Measurements from ENCODE around the gene RELT. TPM values are rescaled to one million over a fixed set of nuclear protein-coding genes. Genes with fewer than 3 reads are reported as not detected.

The RELT gene
- total and polyA plus RNA-seq, 2 of the 13 experiments (the other 11 are each of a cell fraction or from before 2014, with no cell fraction given), result 2.5 to 4.7 TPM

DNA sequence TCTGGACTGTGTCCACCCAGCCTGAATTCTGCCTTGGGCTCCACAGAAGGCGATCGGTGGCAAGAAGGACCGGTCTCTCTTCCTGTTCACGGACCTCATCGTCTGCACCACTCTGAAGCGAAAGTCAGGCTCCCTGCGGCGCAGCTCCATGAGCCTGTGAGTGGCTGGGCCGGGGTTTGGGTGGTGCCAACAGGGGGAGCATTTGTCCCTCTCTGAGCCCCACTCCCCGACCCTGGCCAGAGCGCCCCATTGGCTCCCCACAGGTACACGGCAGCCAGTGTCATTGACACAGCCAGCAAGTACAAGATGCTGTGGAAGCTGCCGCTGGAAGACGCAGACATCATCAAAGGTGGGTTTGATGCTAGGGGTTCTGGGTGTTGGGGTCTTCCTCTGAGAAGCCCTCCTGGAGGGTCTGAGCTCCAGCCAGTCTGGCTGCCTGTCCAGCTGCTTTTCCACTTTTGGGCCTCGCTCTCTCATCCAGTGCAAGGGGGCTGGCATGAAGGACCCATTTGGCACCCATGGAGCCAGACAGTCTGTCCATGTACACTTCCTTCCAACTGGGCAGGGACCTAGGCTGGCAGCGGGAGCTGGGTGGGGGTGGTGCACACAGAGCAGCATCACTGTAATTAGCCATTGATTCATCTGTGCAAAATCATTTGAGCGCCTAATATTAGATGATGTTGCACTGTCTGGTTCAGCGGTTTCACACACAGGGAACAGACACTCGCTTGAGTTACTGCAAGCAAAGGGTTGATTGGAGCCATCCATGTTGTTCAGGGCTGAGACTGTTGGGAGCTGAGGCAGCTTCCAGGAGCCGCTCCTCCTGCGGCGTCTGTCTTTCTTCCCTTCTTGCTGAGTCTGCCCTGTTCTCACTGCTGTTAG lies 19.0 kb upstream of the RELT start:
- Histone ChIP-seq H3K36me3 (replicated peaks in 1 of 2; ENCODE audit: control insufficient read depth in 1 of 2, insufficient read depth in 2 of 2, low read length in 2 of 2) (peaks cover 18 to 52% of the 10 kb centered on the region in 2 experiments; a peak in 4 of 5 replicates), H3K9ac (ENCODE audit: insufficient read depth, low read depth, low read length) (no peak overlapping the region), H3K27ac (ENCODE audit: extremely low read length, insufficient read depth, low read length) (no peak overlapping the region), H4K20me1 (ENCODE audit: insufficient read depth, low read length) (no peaks in the 10 kb centered on the region), H3K4me3 (replicated peaks in 1 of 3; ENCODE audit: insufficient read depth in 1 of 3, low read depth in 2 of 3, low read length in 3 of 3) (no peak overlapping the region), H3K9me3 (ENCODE audit: low read length) (no peaks in the 10 kb centered on the region), H3K4me2 (ENCODE audit: low read depth, low read length) (no peak overlapping the region), H3K27me3 (ENCODE audit: control insufficient read depth in 1 of 2, insufficient read depth in 2 of 2, low read length in 2 of 2) (no peaks in the 10 kb centered on the region), H3K4me1 (ENCODE audit: insufficient read depth, low read length) (no peaks in the 10 kb centered on the region), H2AFZ (ENCODE audit: low read length) (no peak overlapping the region), H3K79me2 (ENCODE audit: insufficient read depth, low read length) (no peaks in the 10 kb centered on the region)
- ChIA-PET CTCF (ENCODE audit: low intra/inter-chr PET ratio, low total read pairs) (no interaction called here), POLR2A (interaction anchor here (0.5 kb wide), 1 partner anchor 60 kb away, joined by 4 read pairs; no protein-coding TSS in a partner anchor)
- intact Hi-C loops (cut with micrococcal nuclease; ENCODE audit: unreplicated experiment) (no loop called here), in situ Hi-C loops (cut with HindIII; ENCODE audit: extremely low pct_ligation_motif_present, low pct_unique_long_range_greater_than_20kb) (no loop called here)
- FAIRE-seq (no peak), ATAC-seq (no peak), DNase-seq (ENCODE audit: low spot score) (no peak)
- TF ChIP-seq, protein P1, sequence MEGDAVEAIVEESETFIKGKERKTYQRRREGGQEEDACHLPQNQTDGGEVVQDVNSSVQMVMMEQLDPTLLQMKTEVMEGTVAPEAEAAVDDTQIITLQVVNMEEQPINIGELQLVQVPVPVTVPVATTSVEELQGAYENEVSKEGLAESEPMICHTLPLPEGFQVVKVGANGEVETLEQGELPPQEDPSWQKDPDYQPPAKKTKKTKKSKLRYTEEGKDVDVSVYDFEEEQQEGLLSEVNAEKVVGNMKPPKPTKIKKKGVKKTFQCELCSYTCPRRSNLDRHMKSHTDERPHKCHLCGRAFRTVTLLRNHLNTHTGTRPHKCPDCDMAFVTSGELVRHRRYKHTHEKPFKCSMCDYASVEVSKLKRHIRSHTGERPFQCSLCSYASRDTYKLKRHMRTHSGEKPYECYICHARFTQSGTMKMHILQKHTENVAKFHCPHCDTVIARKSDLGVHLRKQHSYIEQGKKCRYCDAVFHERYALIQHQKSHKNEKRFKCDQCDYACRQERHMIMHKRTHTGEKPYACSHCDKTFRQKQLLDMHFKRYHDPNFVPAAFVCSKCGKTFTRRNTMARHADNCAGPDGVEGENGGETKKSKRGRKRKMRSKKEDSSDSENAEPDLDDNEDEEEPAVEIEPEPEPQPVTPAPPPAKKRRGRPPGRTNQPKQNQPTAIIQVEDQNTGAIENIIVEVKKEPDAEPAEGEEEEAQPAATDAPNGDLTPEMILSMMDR (CRISPR knock-in tag; IDR thresholded peaks at IDR 0.05), result 0 out of 2 replicates have a peak, but pooled peaks have one; percentile 4
- TF ChIP-seq ZNF12 (CRISPR knock-in tag; IDR thresholded peaks at IDR 0.05), result no peak
- WGBS (ENCODE audit: low lambda C conversion rate), result 99% methylated on average over 6 of the region's 22 CpGs
- BruUV-seq (replicated peaks), result no TSS peak

DNA sequence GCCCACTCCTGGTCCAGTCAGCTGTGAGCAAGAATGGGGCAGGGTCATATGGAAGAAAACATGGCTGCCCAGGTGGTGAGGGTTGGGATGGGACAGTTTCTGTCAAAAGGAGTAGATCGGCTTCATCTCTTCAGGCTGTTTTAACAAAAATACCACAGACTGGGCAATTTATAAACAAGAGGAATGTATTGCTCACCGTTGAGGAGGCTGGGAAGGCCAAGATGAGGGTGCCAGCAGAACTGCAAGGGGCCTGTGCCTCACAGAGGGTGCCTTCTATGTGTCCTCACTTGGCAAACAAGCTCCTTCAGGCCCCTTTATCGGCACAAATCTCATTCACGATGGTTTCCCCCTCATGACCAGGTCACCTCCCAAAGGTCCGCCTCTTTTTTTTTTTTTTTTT lies 18.1 kb upstream of the RELT start:
- WGBS (ENCODE audit: low lambda C conversion rate), result 92% methylated on average over 4 of the region's 5 CpGs
- H3K9me3 ChIP-seq (ENCODE audit: low read length), result no peaks in the 10 kb centered on the region
- no peaks in the 10 kb centered on the region for H3K79me2 ChIP-seq (ENCODE audit: insufficient read depth, low read length)
- H3K36me3 ChIP-seq (replicated peaks in 1 of 2; ENCODE audit: control insufficient read depth in 1 of 2, insufficient read depth in 2 of 2, low read length in 2 of 2), result peaks cover 20 to 53% of the 10 kb centered on the region in 2 experiments; a peak in 4 of 5 replicates
- ATAC-seq (no peak), FAIRE-seq (no peak), DNase-seq (ENCODE audit: low spot score) (no peak)
- no peaks in the 10 kb centered on the region for H4K20me1 ChIP-seq (ENCODE audit: insufficient read depth, low read length)
- H3K27me3 ChIP-seq (ENCODE audit: control insufficient read depth in 1 of 2, insufficient read depth in 2 of 2, low read length in 2 of 2), result no peaks in the 10 kb centered on the region
- H3K4me1 ChIP-seq (ENCODE audit: insufficient read depth, low read length), result no peaks in the 10 kb centered on the region
- ChIA-PET POLR2A (interaction anchor here (0.5 kb wide), 1 partner anchor 60 kb away, joined by 4 read pairs; no protein-coding TSS in a partner anchor), CTCF (ENCODE audit: low intra/inter-chr PET ratio, low total read pairs) (no interaction called here)
- no peak overlapping the region for H3K4me2 ChIP-seq (ENCODE audit: low read depth, low read length)
- intact Hi-C loops (cut with micrococcal nuclease; ENCODE audit: unreplicated experiment), result no loop called here
- no peak overlapping the region for H3K27ac ChIP-seq (ENCODE audit: extremely low read length, insufficient read depth, low read length)
- no peak overlapping the region for H3K9ac ChIP-seq (ENCODE audit: insufficient read depth, low read depth, low read length)
- H2AFZ ChIP-seq (ENCODE audit: low read length), result no peak overlapping the region
- in situ Hi-C loops (cut with HindIII; ENCODE audit: extremely low pct_ligation_motif_present, low pct_unique_long_range_greater_than_20kb), result no loop called here
- BruUV-seq (replicated peaks), result no TSS peak
- H3K4me3 ChIP-seq (replicated peaks in 1 of 3; ENCODE audit: insufficient read depth in 1 of 3, low read depth in 2 of 3, low read length in 3 of 3), result no peak overlapping the region
- TF ChIP-seq FOXK2 (IDR thresholded peaks at IDR 0.05) (no peak), SKI (IDR thresholded peaks at IDR 0.05; ENCODE audit: partially characterized antibody) (no peak), ZNF253 (CRISPR knock-in tag; IDR thresholded peaks at IDR 0.05; ENCODE audit: borderline replicate concordance) (no peak), ZNF674 (CRISPR knock-in tag; IDR thresholded peaks at IDR 0.05; ENCODE audit: low read depth) (no peak), FOXJ3 (CRISPR knock-in tag; IDR thresholded peaks at IDR 0.05; ENCODE audit: borderline replicate concordance) (no peak)
- TF ChIP-seq, protein P2, sequence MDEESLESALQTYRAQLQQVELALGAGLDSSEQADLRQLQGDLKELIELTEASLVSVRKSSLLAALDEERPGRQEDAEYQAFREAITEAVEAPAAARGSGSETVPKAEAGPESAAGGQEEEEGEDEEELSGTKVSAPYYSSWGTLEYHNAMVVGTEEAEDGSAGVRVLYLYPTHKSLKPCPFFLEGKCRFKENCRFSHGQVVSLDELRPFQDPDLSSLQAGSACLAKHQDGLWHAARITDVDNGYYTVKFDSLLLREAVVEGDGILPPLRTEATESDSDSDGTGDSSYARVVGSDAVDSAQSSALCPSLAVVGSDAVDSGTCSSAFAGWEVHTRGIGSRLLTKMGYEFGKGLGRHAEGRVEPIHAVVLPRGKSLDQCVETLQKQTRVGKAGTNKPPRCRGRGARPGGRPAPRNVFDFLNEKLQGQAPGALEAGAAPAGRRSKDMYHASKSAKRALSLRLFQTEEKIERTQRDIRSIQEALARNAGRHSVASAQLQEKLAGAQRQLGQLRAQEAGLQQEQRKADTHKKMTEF (CRISPR knock-in tag; IDR thresholded peaks at IDR 0.05), result no peak
- TF ChIP-seq, protein P3, sequence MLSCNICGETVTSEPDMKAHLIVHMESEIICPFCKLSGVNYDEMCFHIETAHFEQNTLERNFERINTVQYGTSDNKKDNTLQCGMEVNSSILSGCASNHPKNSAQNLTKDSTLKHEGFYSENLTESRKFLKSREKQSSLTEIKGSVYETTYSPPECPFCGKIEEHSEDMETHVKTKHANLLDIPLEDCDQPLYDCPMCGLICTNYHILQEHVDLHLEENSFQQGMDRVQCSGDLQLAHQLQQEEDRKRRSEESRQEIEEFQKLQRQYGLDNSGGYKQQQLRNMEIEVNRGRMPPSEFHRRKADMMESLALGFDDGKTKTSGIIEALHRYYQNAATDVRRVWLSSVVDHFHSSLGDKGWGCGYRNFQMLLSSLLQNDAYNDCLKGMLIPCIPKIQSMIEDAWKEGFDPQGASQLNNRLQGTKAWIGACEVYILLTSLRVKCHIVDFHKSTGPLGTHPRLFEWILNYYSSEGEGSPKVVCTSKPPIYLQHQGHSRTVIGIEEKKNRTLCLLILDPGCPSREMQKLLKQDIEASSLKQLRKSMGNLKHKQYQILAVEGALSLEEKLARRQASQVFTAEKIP (CRISPR knock-in tag; IDR thresholded peaks at IDR 0.05; ENCODE audit: borderline replicate concordance), result no peak
- TF ChIP-seq, protein P4, sequence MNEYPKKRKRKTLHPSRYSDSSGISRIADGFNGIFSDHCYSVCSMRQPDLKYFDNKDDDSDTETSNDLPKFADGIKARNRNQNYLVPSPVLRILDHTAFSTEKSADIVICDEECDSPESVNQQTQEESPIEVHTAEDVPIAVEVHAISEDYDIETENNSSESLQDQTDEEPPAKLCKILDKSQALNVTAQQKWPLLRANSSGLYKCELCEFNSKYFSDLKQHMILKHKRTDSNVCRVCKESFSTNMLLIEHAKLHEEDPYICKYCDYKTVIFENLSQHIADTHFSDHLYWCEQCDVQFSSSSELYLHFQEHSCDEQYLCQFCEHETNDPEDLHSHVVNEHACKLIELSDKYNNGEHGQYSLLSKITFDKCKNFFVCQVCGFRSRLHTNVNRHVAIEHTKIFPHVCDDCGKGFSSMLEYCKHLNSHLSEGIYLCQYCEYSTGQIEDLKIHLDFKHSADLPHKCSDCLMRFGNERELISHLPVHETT (CRISPR knock-in tag; conservative IDR thresholded peaks at IDR 0.05), result no peak
